H1 (cell line): Measurements from ENCODE around the gene KCNE3. TPM values are rescaled to one million over a fixed set of nuclear protein-coding genes. Genes with fewer than 3 reads are reported as not detected.

ENCODE experiments used
- CEBPB ChIP-seq: IDR thresholded peaks from 2 replicates; pipeline ENCODE4 v1.6.1; 2012; ENCODE audit warnings: low read depth, low read length
- CREB1 ChIP-seq: IDR thresholded peaks from 2 replicates; pipeline ENCODE4 v1.6.1; 2012; ENCODE audit warnings: inconsistent platforms
- EP300 ChIP-seq, 2 experiments: IDR thresholded peaks; 1 replicate in 1 of 2; 2 replicates in 1 of 2; pipeline ENCODE4 v1.6.1; 2011 to 2012; ENCODE audit warnings: low read depth in 2 of 2, low read length in 2 of 2, mild to moderate bottlenecking in 2 of 2, borderline replicate concordance in 1 of 2, inconsistent platforms in 1 of 2, moderate library complexity in 1 of 2
- JUND ChIP-seq: IDR thresholded peaks from 2 replicates; pipeline ENCODE4 v1.6.1; 2011; ENCODE audit warnings: mild to moderate bottlenecking, improper control_type of control experiment, low read length
- RNF2 ChIP-seq: fragments of 200-900, 300-1000 bp; sonication (generic); IDR thresholded peaks from 2 replicates; pipeline ENCODE4 v1.7.1; 2016; ENCODE audit warnings: borderline replicate concordance, low read depth, mild to moderate bottlenecking, antibody characterized with exemption, low read length; ENCODE audit not compliant: poor library complexity, severe bottlenecking; ENCODE audit errors: missing control alignments
- SIRT6 ChIP-seq: IDR thresholded peaks from one replicate; pipeline ENCODE4 v1.7.1; 2012; ENCODE audit warnings: low read length, inconsistent platforms
- TAF7 ChIP-seq: optimal IDR thresholded peaks from 2 replicates; pipeline ENCODE3; 2011; ENCODE audit warnings: low read depth, mild to moderate bottlenecking, inconsistent platforms, low read length, moderate library complexity, borderline replicate concordance
- TBP ChIP-seq: IDR thresholded peaks from 2 replicates; pipeline ENCODE4 v1.6.1; 2011; ENCODE audit warnings: low read depth, low read length, improper control_type of control experiment
- polyA plus RNA-seq, 7 experiments: library from polyadenylated mRNA; depleted of rRNA in 3 of 7; stranded (reverse) in 5 of 7; unstranded in 2 of 7; fragments of >200 nt in 5 of 7; fragments of 200-250 nt in 2 of 7; gene quantifications; 1 replicate in 5 of 7; 2 replicates in 1 of 7; 4 replicates in 1 of 7; pipeline versions ENCODE4 v1.2.1 to v1.2.3, GENCODE V29; 2011 to 2013; ENCODE audit warnings: missing spikeins in 2 of 7, mixed read lengths in 2 of 7
- total RNA-seq: library from RNA; stranded (reverse); fragmentation: NEBNext Ultra II Directional; extraction: Animal tissue kit (Norgen Biotek cat#: 25700); gene quantifications from 2 replicates; pipeline ENCODE4 v1.2.1, GENCODE V29; 2021

Gene KCNE3
- total and polyA plus RNA-seq, 2 of the 8 experiments (the other 6 are each of a cell fraction or from before 2014, with no cell fraction given) = 1.9 to 3.5 TPM

GRCh38 chr11:74459584-74459983, 7.8 kb downstream of the KCNE3 start (continued):
- no peak for TF ChIP-seq TAF7
- TF ChIP-seq CREB1 = no peak
- TF ChIP-seq TBP = no peak
- TF ChIP-seq JUND = no peak
- no peak for TF ChIP-seq SIRT6
- TF ChIP-seq EP300 (IDR thresholded peaks at IDR 0.05; ENCODE audit: borderline replicate concordance in 1 of 2, low read depth in 2 of 2, low read length in 2 of 2) = no peak
- TF ChIP-seq RNF2 = no peak
- TF ChIP-seq CEBPB = no peak
